ENCODE measurements around the gene NEK7. TPM values are rescaled to one million over a fixed set of nuclear protein-coding genes. Genes with fewer than 3 reads are reported as not detected.

Gene NEK7
- total RNA-seq, 4 donors from 2014 or later = 95.7 to 145 (median 132) TPM

- TF ChIP-seq POLR2A (IDR thresholded peaks at IDR 0.05) = no peak
- peak; percentile 25 to 38 (median 28) for TF ChIP-seq CTCF (IDR thresholded peaks at IDR 0.05)
- Histone ChIP-seq H3K27ac (no peak overlapping the region), H3K36me3 (no peaks in the 10 kb centered on the region), H3K27me3 (no peaks in the 10 kb centered on the region), H3K4me1 (no peaks in the 10 kb centered on the region), H3K4me3 (no peak overlapping the region), H3K9me3 (no peaks in the 10 kb centered on the region)
- no peak for DNase-seq
- intact Hi-C loops (cut with DNase I; ENCODE audit: low total_unique reads) = no loop called here
These were observed 202.3 kb downstream of the NEK7 start for GRCh38 chr1:198359024-198359653.

GRCh38 chr1:198360208-198360729 is 203.5 kb downstream of the NEK7 start:
- no peak for TF ChIP-seq POLR2A (IDR thresholded peaks at IDR 0.05)
- TF ChIP-seq CTCF (IDR thresholded peaks at IDR 0.05) = no peak
- Histone ChIP-seq H3K36me3 (no peaks in the 10 kb centered on the region), H3K27me3 (no peaks in the 10 kb centered on the region), H3K9me3 (no peaks in the 10 kb centered on the region), H3K27ac (no peak overlapping the region), H3K4me3 (no peak overlapping the region), H3K4me1 (no peaks in the 10 kb centered on the region)
- DNase-seq = no peak
- intact Hi-C loops (cut with DNase I; ENCODE audit: low total_unique reads) = no loop called here

- no peak overlapping the region for H3K4me3 ChIP-seq
- TF ChIP-seq POLR2A (IDR thresholded peaks at IDR 0.05) = no peak
- TF ChIP-seq CTCF (IDR thresholded peaks at IDR 0.05) = no peak
- no peak for DNase-seq
- H3K4me1 ChIP-seq = no peaks in the 10 kb centered on the region
- H3K36me3 ChIP-seq = no peaks in the 10 kb centered on the region
- H3K9me3 ChIP-seq = no peaks in the 10 kb centered on the region
- intact Hi-C loops (cut with DNase I; ENCODE audit: low total_unique reads) = no loop called here
- H3K27ac ChIP-seq = no peak overlapping the region
- H3K27me3 ChIP-seq = no peaks in the 10 kb centered on the region
These were observed 204.5 kb downstream of the NEK7 start for GRCh38 chr1:198361237-198361767.

- no peaks in the 10 kb centered on the region for H3K9me3 ChIP-seq
- H3K4me1 ChIP-seq = no peaks in the 10 kb centered on the region
- H3K27ac ChIP-seq = no peak overlapping the region
- H3K36me3 ChIP-seq = no peaks in the 10 kb centered on the region
- H3K4me3 ChIP-seq = no peak overlapping the region
- intact Hi-C loops (cut with DNase I; ENCODE audit: low total_unique reads) = no loop called here
- DNase-seq = no peak
- TF ChIP-seq POLR2A (IDR thresholded peaks at IDR 0.05) = no peak
- no peak for TF ChIP-seq CTCF (IDR thresholded peaks at IDR 0.05)
- H3K27me3 ChIP-seq = no peaks in the 10 kb centered on the region
These were observed 206.9 kb downstream of the NEK7 start for GRCh38 chr1:198363625-198364151.

GRCh38 chr1:198364471-198364870 is 207.7 kb downstream of the NEK7 start:
- no peak for DNase-seq
- Histone ChIP-seq H3K4me3 (no peak overlapping the region), H3K27me3 (no peaks in the 10 kb centered on the region), H3K9me3 (no peaks in the 10 kb centered on the region), H3K27ac (no peak overlapping the region), H3K36me3 (no peaks in the 10 kb centered on the region), H3K4me1 (no peaks in the 10 kb centered on the region)
- TF ChIP-seq CTCF (IDR thresholded peaks at IDR 0.05) (no peak), POLR2A (IDR thresholded peaks at IDR 0.05) (no peak)
- intact Hi-C loops (cut with DNase I; ENCODE audit: low total_unique reads) = no loop called here

Data from uterus (tissue), 4 donors.